H1 (cell line): ENCODE data around the gene STIM2. TPM values are rescaled to one million over a fixed set of nuclear protein-coding genes. Genes with fewer than 3 reads are reported as not detected.

ENCODE experiments used
- CTCF ChIA-PET: fragments of 300-600 bp; sonication (Branson Sonifier 250); formaldehyde crosslinking; loops from one replicate; lab custom pipeline; 2021; ENCODE audit not compliant: partially characterized antibody; lab: Charles Lee
- POLR2A ChIA-PET: fragments of 300-600 bp; sonication (Branson Sonifier 250); formaldehyde crosslinking; loops from one replicate; lab custom pipeline; 2021; ENCODE audit warnings: inconsistent platforms; ENCODE audit not compliant: partially characterized antibody; lab: Charles Lee
- DNase-seq, 2 experiments: peaks; one replicate each; pipeline versions ENCODE4 v3.0.0 to v3.0.0-alpha.2; 2010 to 2022; ENCODE audit warnings: low spot score in 2 of 2, low read depth in 1 of 2, mixed read lengths in 1 of 2
- FAIRE-seq: peaks from 2 replicates; lab custom pipeline; 2011; peaks lifted over from hg19 to GRCh38; lab: Jason Lieb, UNC
- H2AFZ ChIP-seq: 2 replicates; pipeline ENCODE4 v1.8.1; 2012; ENCODE audit warnings: low read length, inconsistent platforms
- H2AK5ac ChIP-seq: 2 replicates; pipeline ENCODE4 v1.6.1; 2013; ENCODE audit warnings: low read depth, low read length
- H2BK120ac ChIP-seq: replicated peaks from 2 replicates; pipeline ENCODE3; 2013; ENCODE audit warnings: low read depth, low read length, inconsistent platforms
- H2BK12ac ChIP-seq: 2 replicates; pipeline ENCODE4 v1.6.1; 2013; ENCODE audit warnings: low read depth, low read length
- H2BK15ac ChIP-seq: 2 replicates; pipeline ENCODE4 v1.6.1; 2013; ENCODE audit warnings: low read length
- H2BK20ac ChIP-seq: 2 replicates; pipeline ENCODE4 v1.6.1; 2013; ENCODE audit warnings: low read length
- H2BK5ac ChIP-seq: 2 replicates; pipeline ENCODE4 v1.6.1; 2013; ENCODE audit warnings: low read depth, low read length
- H3K14ac ChIP-seq: 2 replicates; pipeline ENCODE4 v1.6.1; 2013; ENCODE audit warnings: inconsistent platforms; ENCODE audit not compliant: insufficient read length
- H3K18ac ChIP-seq: 2 replicates; pipeline ENCODE4 v1.6.1; 2013; ENCODE audit warnings: low read length; ENCODE audit errors: extremely low read depth
- H3K23ac ChIP-seq: 2 replicates; pipeline ENCODE4 v1.6.1; 2013; ENCODE audit warnings: inconsistent platforms; ENCODE audit not compliant: insufficient read length
- H3K23me2 ChIP-seq: 2 replicates; pipeline ENCODE4 v1.6.1; 2013; ENCODE audit warnings: low read depth, low read length
- H3K27ac ChIP-seq: 2 replicates; pipeline ENCODE4 v1.6.1; 2011; ENCODE audit warnings: low read depth, low read length, inconsistent platforms
- H3K27me3 ChIP-seq, 4 experiments: replicated peaks in 1 of 4; 1 replicate in 1 of 4; 2 replicates in 3 of 4; pipeline versions ENCODE4 v1.6.1 to v1.8.1; 2011 to 2013; ENCODE audit warnings: low read length in 3 of 4, mild to moderate bottlenecking in 3 of 4, inconsistent platforms in 2 of 4, mixed read lengths in 2 of 4, moderate library complexity in 1 of 4; ENCODE audit not compliant: control insufficient read depth in 3 of 4, insufficient read depth in 3 of 4; ENCODE audit errors: extremely low read depth in 1 of 4
- H3K36me3 ChIP-seq, 4 experiments: 2 replicates each; pipeline versions ENCODE4 v1.6.1 to v1.8.1; 2011 to 2013; ENCODE audit warnings: mild to moderate bottlenecking in 4 of 4, low read length in 3 of 4, moderate library complexity in 2 of 4, control low read depth in 1 of 4, inconsistent platforms in 1 of 4; ENCODE audit not compliant: insufficient read depth in 4 of 4, control insufficient read depth in 2 of 4
- H3K4ac ChIP-seq: replicated peaks from 2 replicates; pipeline ENCODE3; 2013; ENCODE audit warnings: low read length, low read depth, mixed read lengths, inconsistent platforms; ENCODE audit not compliant: insufficient read length
- H3K4me1 ChIP-seq, 4 experiments: replicated peaks in 1 of 4; 1 replicate in 1 of 4; 2 replicates in 3 of 4; pipeline versions ENCODE4 v1.6.1 to v1.8.1; 2011 to 2013; ENCODE audit warnings: low read length in 3 of 4, inconsistent platforms in 2 of 4, mixed read lengths in 1 of 4; ENCODE audit not compliant: insufficient read depth in 4 of 4, control insufficient read depth in 3 of 4
- H3K4me2 ChIP-seq, 2 experiments: 2 replicates each; pipeline versions ENCODE4 v1.6.1 to v1.8.1; 2011 to 2013; ENCODE audit warnings: low read depth in 2 of 2, low read length in 2 of 2, control low read depth in 1 of 2, inconsistent platforms in 1 of 2, mild to moderate bottlenecking in 1 of 2; ENCODE audit not compliant: insufficient read depth in 1 of 2
- H3K4me3 ChIP-seq, 4 experiments: fragments of 200-600, 300-600 bp in 1 of 4; sonication (generic), shearing (Covaris generic), sonication (Bioruptor Twin) in 1 of 4; 2 replicates each; pipeline versions ENCODE4 v1.5.1 to v1.8.1; 2011 to 2016; ENCODE audit warnings: low read length in 4 of 4, low read depth in 3 of 4, control low read depth in 2 of 4, inconsistent platforms in 2 of 4, mild to moderate bottlenecking in 2 of 4, mixed read lengths in 1 of 4, moderate library complexity in 1 of 4; ENCODE audit not compliant: insufficient read depth in 2 of 4; ENCODE audit errors: extremely low read depth in 1 of 4
- H3K56ac ChIP-seq: replicated peaks from 2 replicates; pipeline ENCODE3; 2013; ENCODE audit warnings: low read depth, mild to moderate bottlenecking, mixed read lengths, low read length, inconsistent platforms; ENCODE audit not compliant: insufficient read length
- H3K79me1 ChIP-seq: 2 replicates; pipeline ENCODE4 v1.6.1; 2013; ENCODE audit warnings: low read depth, low read length, control low read depth
- H3K79me2 ChIP-seq, 2 experiments: 2 replicates each; pipeline versions ENCODE4 v1.6.1 to v1.8.1; 2012 to 2013; ENCODE audit warnings: low read length in 2 of 2, mild to moderate bottlenecking in 2 of 2, inconsistent platforms in 1 of 2; ENCODE audit not compliant: insufficient read depth in 2 of 2, control insufficient read depth in 1 of 2
- H3K9ac ChIP-seq, 4 experiments: replicated peaks in 1 of 4; 1 replicate in 1 of 4; 2 replicates in 3 of 4; pipeline versions ENCODE4 v1.6.1 to v1.8.1; 2011 to 2013; ENCODE audit warnings: low read depth in 3 of 4, low read length in 3 of 4, control low read depth in 2 of 4, mild to moderate bottlenecking in 2 of 4, moderate library complexity in 2 of 4, inconsistent platforms in 1 of 4; ENCODE audit errors: extremely low read depth in 1 of 4
- H3K9me3 ChIP-seq, 2 experiments: 2 replicates each; pipeline versions ENCODE4 v1.6.1 to v1.8.1; 2012 to 2013; ENCODE audit warnings: mild to moderate bottlenecking in 2 of 2, moderate library complexity in 2 of 2, control low read depth in 1 of 2, inconsistent platforms in 1 of 2, low read depth in 1 of 2, low read length in 1 of 2, mixed read lengths in 1 of 2; ENCODE audit not compliant: insufficient read depth in 2 of 2
- H4K20me1 ChIP-seq, 2 experiments: replicated peaks in 1 of 2; 2 replicates each; pipeline versions ENCODE3 to v1.8.1; 2011 to 2013; ENCODE audit warnings: inconsistent platforms in 2 of 2, low read length in 2 of 2, mild to moderate bottlenecking in 1 of 2; ENCODE audit not compliant: insufficient read depth in 2 of 2, control insufficient read depth in 1 of 2
- H4K5ac ChIP-seq: 2 replicates; pipeline ENCODE4 v1.6.1; 2013; ENCODE audit warnings: low read length, low read depth, mixed read lengths, inconsistent platforms; ENCODE audit not compliant: insufficient read length
- H4K8ac ChIP-seq: 2 replicates; pipeline ENCODE4 v1.8.0; 2013; ENCODE audit warnings: mild to moderate bottlenecking, moderate library complexity, low read length, inconsistent platforms; ENCODE audit not compliant: insufficient read depth; ENCODE audit errors: extremely low read depth
- H4K91ac ChIP-seq: replicated peaks from 2 replicates; pipeline ENCODE3; 2013; ENCODE audit warnings: low read length, mixed read lengths, inconsistent platforms; ENCODE audit not compliant: insufficient read length
- CEBPB ChIP-seq: IDR thresholded peaks from 2 replicates; pipeline ENCODE4 v1.6.1; 2012; ENCODE audit warnings: low read depth, low read length
- SIX5 ChIP-seq: IDR thresholded peaks from 2 replicates; pipeline ENCODE4 v1.6.1; 2011; ENCODE audit warnings: mild to moderate bottlenecking, low read depth, low read length
- SUZ12 ChIP-seq: fragments of 200-600 bp; sonication (generic); IDR thresholded peaks from 2 replicates; pipeline ENCODE4 v1.6.1; 2012; ENCODE audit warnings: mild to moderate bottlenecking, inconsistent platforms, low read length, moderate library complexity, mixed read lengths
- WGBS, 2 experiments: shearing (Covaris generic) in 1 of 2; methylation state at CpG; one replicate each; pipeline versions ENCODE4 v1.1.6 to v1.1.7; 2013 to 2015; ENCODE audit warnings: low lambda C conversion rate in 2 of 2, mixed read lengths in 2 of 2, inconsistent platforms in 1 of 2, low coverage in 1 of 2, missing lambda C conversion rate in 1 of 2; ENCODE audit not compliant: insufficient replicate concordance in 2 of 2, insufficient coverage in 1 of 2, insufficient read length in 1 of 2; ENCODE audit errors: extremely low coverage in 1 of 2, missing lambda C conversion rate in 1 of 2; 5-methylcytosine and 5-hydroxymethylcytosine counted together
- polyA plus RNA-seq, 7 experiments: library from polyadenylated mRNA; depleted of rRNA in 3 of 7; stranded (reverse) in 5 of 7; unstranded in 2 of 7; fragments of >200 nt in 5 of 7; fragments of 200-250 nt in 2 of 7; gene quantifications; 1 replicate in 5 of 7; 2 replicates in 1 of 7; 4 replicates in 1 of 7; pipeline versions ENCODE4 v1.2.1 to v1.2.3, GENCODE V29; 2011 to 2013; ENCODE audit warnings: missing spikeins in 2 of 7, mixed read lengths in 2 of 7
- total RNA-seq: library from RNA; stranded (reverse); fragmentation: NEBNext Ultra II Directional; extraction: Animal tissue kit (Norgen Biotek cat#: 25700); gene quantifications from 2 replicates; pipeline ENCODE4 v1.2.1, GENCODE V29; 2021

The STIM2 gene
- total and polyA plus RNA-seq, 2 of the 8 experiments (the other 6 are each of a cell fraction or from before 2014, with no cell fraction given), result 22.9 to 23.0 TPM

GRCh38 chr4:26884486-26884988, 23.9 kb downstream of the STIM2 start:
- no peak overlapping the region for H4K5ac ChIP-seq
- no peaks in the 10 kb centered on the region for H3K9me3 ChIP-seq
- FAIRE-seq, result no peak
- no peak overlapping the region for H2BK12ac ChIP-seq
- no peak overlapping the region for H3K14ac ChIP-seq
- no peak overlapping the region for H2BK120ac ChIP-seq
- no peak overlapping the region for H2AK5ac ChIP-seq
- no peak overlapping the region for H3K18ac ChIP-seq
- no peak overlapping the region for H3K56ac ChIP-seq
- H2BK15ac ChIP-seq, result no peak overlapping the region
- no peak overlapping the region for H3K4ac ChIP-seq
- no peak overlapping the region for H2BK20ac ChIP-seq
- ChIA-PET CTCF (interaction anchor here (1.5 kb wide), 1 partner anchor 10 kb away, joined by 6 read pairs; no protein-coding TSS in a partner anchor), POLR2A (interaction anchor here (0.5 kb wide), 1 partner anchor 133 kb away, joined by 3 read pairs; no protein-coding TSS in a partner anchor)
- H3K4me3 ChIP-seq, result no peak overlapping the region
- H3K36me3 ChIP-seq, result no peaks in the 10 kb centered on the region
- no peak overlapping the region for H3K23ac ChIP-seq
- WGBS, 2 experiments, result 84% methylated on average over 5 of the region's 5 CpGs; no CpG with 5 or more reads in 1 of the 2 experiments
- H3K9ac ChIP-seq, result no peak overlapping the region
- H3K4me1 ChIP-seq, result no peaks in the 10 kb centered on the region
- H3K4me2 ChIP-seq, result no peak overlapping the region
- no peak overlapping the region for H2BK5ac ChIP-seq
- H4K20me1 ChIP-seq, result no peaks in the 10 kb centered on the region
- DNase-seq, result no peak
- H4K8ac ChIP-seq, result no peak overlapping the region
- H4K91ac ChIP-seq, result no peak overlapping the region
- no peaks in the 10 kb centered on the region for H3K27me3 ChIP-seq
- no peak overlapping the region for H3K27ac ChIP-seq
- no peaks in the 10 kb centered on the region for H3K23me2 ChIP-seq
- no peak overlapping the region for H2AFZ ChIP-seq
- H3K79me2 ChIP-seq, result peaks cover 0 to 28% of the 10 kb centered on the region in 2 experiments; a peak in 2 of 4 replicates
- H3K79me1 ChIP-seq, result no peaks in the 10 kb centered on the region; the same call in 1 of the 2 replicates
- TF ChIP-seq CEBPB (no peak), SIX5 (no peak), SUZ12 (no peak)
